Neuronal stem cell (in vitro differentiated cells): ENCODE results near the gene STAM.

ENCODE experiments used
- DNase-seq: peaks from one replicate; pipeline ENCODE4 v3.0.0-alpha.2; 2013; ENCODE audit warnings: low spot score
- H2AFZ ChIP-seq: one replicate; pipeline ENCODE4 v1.6.1; 2013; ENCODE audit warnings: mild to moderate bottlenecking, low read length, inconsistent platforms
- H2AK5ac ChIP-seq: 2 replicates; pipeline ENCODE4 v1.6.1; 2013; ENCODE audit warnings: low read depth, mild to moderate bottlenecking, inconsistent platforms, low read length, moderate library complexity, mixed read lengths
- H2BK120ac ChIP-seq: 2 replicates; pipeline ENCODE4 v1.6.1; 2013; ENCODE audit warnings: low read depth, mild to moderate bottlenecking, inconsistent platforms, low read length, moderate library complexity, mixed read lengths
- H2BK12ac ChIP-seq: one replicate; pipeline ENCODE4 v1.6.1; 2013; ENCODE audit warnings: low read length, inconsistent platforms
- H2BK15ac ChIP-seq: 2 replicates; pipeline ENCODE4 v1.6.1; 2013; ENCODE audit warnings: mild to moderate bottlenecking, low read length, inconsistent platforms, mixed read lengths
- H2BK5ac ChIP-seq: one replicate; pipeline ENCODE4 v1.6.1; 2013; ENCODE audit warnings: inconsistent platforms, mild to moderate bottlenecking, low read length, moderate library complexity
- H3K14ac ChIP-seq: one replicate; pipeline ENCODE4 v1.6.1; 2013; ENCODE audit warnings: low read length, inconsistent platforms
- H3K18ac ChIP-seq: 2 replicates; pipeline ENCODE4 v1.6.1; 2013; ENCODE audit warnings: low read length, inconsistent platforms
- H3K23ac ChIP-seq: 2 replicates; pipeline ENCODE4 v1.6.1; 2013; ENCODE audit warnings: low read depth, mild to moderate bottlenecking, mixed read lengths, low read length, inconsistent platforms; ENCODE audit not compliant: poor library complexity
- H3K27ac ChIP-seq: replicated peaks from 3 replicates; pipeline ENCODE4 v1.5.1; 2013; ENCODE audit warnings: low read length, inconsistent platforms
- H3K27me3 ChIP-seq, 3 experiments: 2 replicates each; pipeline ENCODE4 v1.6.1; 2013; ENCODE audit warnings: low read length in 3 of 3, mild to moderate bottlenecking in 2 of 3, inconsistent platforms in 1 of 3, low read depth in 1 of 3, mixed read lengths in 1 of 3, moderate library complexity in 1 of 3; ENCODE audit not compliant: control insufficient read depth in 3 of 3, insufficient read depth in 3 of 3
- H3K36me3 ChIP-seq, 2 donors: replicated peaks in 1 of 2; 2 replicates each; pipeline ENCODE4 v1.6.1; 2013; ENCODE audit warnings: low read length in 2 of 2; ENCODE audit not compliant: control insufficient read depth in 2 of 2, insufficient read depth in 2 of 2
- H3K4ac ChIP-seq: 2 replicates; pipeline ENCODE4 v1.6.1; 2013; ENCODE audit warnings: inconsistent platforms, mild to moderate bottlenecking, low read length, moderate library complexity
- H3K4me1 ChIP-seq, 2 donors: 1 replicate in 1 of 2; 2 replicates in 1 of 2; pipeline ENCODE4 v1.6.1; 2013; ENCODE audit warnings: low read length in 2 of 2, low read depth in 1 of 2; ENCODE audit not compliant: control insufficient read depth in 2 of 2, insufficient read depth in 1 of 2
- H3K4me2 ChIP-seq: one replicate; pipeline ENCODE4 v1.6.1; 2013; ENCODE audit warnings: mild to moderate bottlenecking, low read length, inconsistent platforms; ENCODE audit not compliant: insufficient read depth, poor library complexity, severe bottlenecking
- H3K4me3 ChIP-seq, 2 donors: 2 replicates each; pipeline ENCODE4 v1.5.1; 2013; ENCODE audit warnings: low read length in 2 of 2, mild to moderate bottlenecking in 2 of 2, inconsistent platforms in 1 of 2, moderate library complexity in 1 of 2
- H3K79me1 ChIP-seq: one replicate; pipeline ENCODE4 v1.6.1; 2013; ENCODE audit warnings: low read depth, mild to moderate bottlenecking, inconsistent platforms, low read length, moderate library complexity
- H3K9ac ChIP-seq: one replicate; pipeline ENCODE4 v1.6.1; 2013; ENCODE audit warnings: mild to moderate bottlenecking, low read depth, low read length, inconsistent platforms; ENCODE audit not compliant: poor library complexity
- H3K9me3 ChIP-seq, 2 donors: replicated peaks in 1 of 2; 2 replicates each; pipeline versions ENCODE3 to v1.6.1; 2013; ENCODE audit warnings: low read length in 2 of 2, mild to moderate bottlenecking in 2 of 2, inconsistent platforms in 1 of 2, low read depth in 1 of 2, mixed read lengths in 1 of 2, moderate library complexity in 1 of 2; ENCODE audit not compliant: control insufficient read depth in 2 of 2, insufficient read depth in 1 of 2
- H4K8ac ChIP-seq: one replicate; pipeline ENCODE4 v1.6.1; 2013; ENCODE audit warnings: low read depth, mild to moderate bottlenecking, inconsistent platforms, low read length, moderate library complexity
- H4K91ac ChIP-seq: one replicate; pipeline ENCODE4 v1.6.1; 2013; ENCODE audit warnings: low read length, low read depth, mild to moderate bottlenecking, inconsistent platforms; ENCODE audit not compliant: poor library complexity
- WGBS, 2 donors: extraction: QIAGEN DNeasy Blood & Tissue Kit; methylation state at CpG; one replicate each; pipeline ENCODE4 v1.1.7; 2013; ENCODE audit warnings: missing lambda C conversion rate in 2 of 2, mixed read lengths in 1 of 2; ENCODE audit not compliant: insufficient read length in 2 of 2, insufficient replicate concordance in 1 of 2; ENCODE audit errors: extremely low coverage in 2 of 2; 5-methylcytosine and 5-hydroxymethylcytosine counted together

STAM gene

DNA sequence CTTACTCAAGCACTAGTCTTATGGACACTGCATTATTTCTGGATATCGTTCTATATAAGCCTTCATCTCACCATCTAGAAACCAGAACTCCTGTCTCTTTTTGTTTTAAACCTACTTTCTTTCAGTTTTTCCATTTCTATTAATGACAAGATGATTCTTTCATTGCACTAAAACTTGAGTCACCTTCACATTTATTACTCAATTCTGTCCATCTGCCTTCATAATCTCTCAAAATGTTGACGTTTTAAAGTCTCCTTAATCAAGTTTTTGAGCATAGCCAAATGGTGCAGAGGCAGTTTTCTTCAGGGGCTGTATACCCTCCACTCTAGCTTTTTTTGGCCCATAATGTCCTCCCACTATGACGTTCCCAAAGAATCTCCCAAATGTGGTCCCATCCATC is 17.6 kb downstream of the STAM start:
- Histone ChIP-seq H2BK5ac (no peak overlapping the region), H4K91ac (no peak overlapping the region), H4K8ac (no peak overlapping the region), H3K36me3 (peaks cover 1 to 30% of the 10 kb centered on the region in 2 donors), H3K79me1 (peaks cover 3% of the 10 kb centered on the region), H2AK5ac (no peak overlapping the region), H2BK15ac (no peak overlapping the region), H2BK120ac (no peak overlapping the region), H2BK12ac (no peak overlapping the region), H3K4me2 (no peak overlapping the region), H3K4me1 (no peaks in the 10 kb centered on the region), H3K4ac (no peak overlapping the region), H3K23ac (no peak overlapping the region), H3K9ac (no peak overlapping the region), H3K27ac (no peak overlapping the region), H3K14ac (no peak overlapping the region), H3K18ac (no peak overlapping the region), H2AFZ (no peak overlapping the region), H3K27me3 (no peaks in the 10 kb centered on the region), H3K4me3 (no peak overlapping the region), H3K9me3 (peaks cover 0 to 12% of the 10 kb centered on the region in 2 donors)
- no CpG with 5 or more reads among the region's 3 CpGs for WGBS, 2 donors
- no peak for DNase-seq

DNA sequence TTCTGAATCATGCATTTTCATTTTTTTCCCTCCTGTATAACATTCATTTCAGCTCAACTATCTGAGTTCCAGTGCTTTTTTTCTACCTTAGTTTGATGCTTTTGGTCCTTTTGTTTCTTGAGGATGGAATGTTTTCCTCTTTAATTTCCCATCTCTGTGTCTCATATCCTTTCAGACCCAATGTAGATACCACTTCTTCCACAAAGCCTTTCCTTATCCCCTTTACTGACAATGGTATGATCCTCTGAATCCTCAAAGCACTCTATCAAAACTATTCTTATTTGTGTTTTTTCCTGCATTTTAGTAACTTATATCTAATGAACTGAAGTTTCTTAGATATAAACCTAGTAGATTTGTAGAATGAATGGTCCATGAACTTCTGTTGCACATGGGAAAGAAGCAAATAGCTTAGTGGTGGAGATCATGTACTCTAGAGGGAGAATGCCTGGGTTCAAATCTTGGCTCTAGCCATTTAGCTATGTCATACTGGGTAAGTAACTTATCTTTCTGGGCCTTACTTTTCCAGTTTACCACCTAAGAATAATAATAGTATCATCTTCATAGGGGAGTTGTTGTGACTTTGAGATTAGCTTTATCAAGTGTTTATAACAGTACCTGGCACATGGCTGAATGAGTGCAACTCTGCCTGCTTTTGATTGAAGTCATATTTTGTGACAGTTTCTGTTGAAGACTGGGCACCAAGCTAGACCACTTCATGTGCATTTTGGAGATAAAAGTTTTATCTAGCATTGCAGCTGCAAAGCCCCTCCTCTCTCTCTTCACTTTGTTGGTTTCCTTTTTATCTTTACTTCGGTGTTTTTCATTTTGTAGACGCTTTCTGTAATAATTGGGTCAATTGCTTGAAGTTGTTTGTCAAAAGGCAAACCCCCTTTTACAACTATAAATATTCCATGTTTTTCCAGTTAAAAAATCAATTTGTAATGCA is 18.5 kb downstream of the STAM start:
- Histone ChIP-seq H2BK15ac (no peak overlapping the region), H2AK5ac (no peak overlapping the region), H3K4me2 (no peak overlapping the region), H2AFZ (no peak overlapping the region), H3K23ac (no peak overlapping the region), H3K27ac (no peak overlapping the region), H2BK5ac (no peak overlapping the region), H4K8ac (no peak overlapping the region), H3K27me3 (no peaks in the 10 kb centered on the region), H3K18ac (no peak overlapping the region), H3K9ac (no peak overlapping the region), H3K36me3 (peaks cover 1 to 30% of the 10 kb centered on the region in 2 donors), H3K4me3 (no peak overlapping the region), H2BK12ac (no peak overlapping the region), H3K9me3 (peaks cover 0 to 5% of the 10 kb centered on the region in 2 donors), H2BK120ac (no peak overlapping the region), H3K4me1 (no peaks in the 10 kb centered on the region), H4K91ac (no peak overlapping the region), H3K14ac (no peak overlapping the region), H3K79me1 (peaks cover 3% of the 10 kb centered on the region), H3K4ac (no peak overlapping the region)
- DNase-seq, result no peak
- WGBS, 2 donors, result no CpG with 5 or more reads among the region's 2 CpGs

GRCh38 chr10:17663450-17663849 is 19.5 kb downstream of the STAM start:
- H4K91ac ChIP-seq, result no peak overlapping the region
- no peaks in the 10 kb centered on the region for H3K27me3 ChIP-seq
- peaks cover 0 to 2% of the 10 kb centered on the region in 2 donors for H3K9me3 ChIP-seq
- H3K4ac ChIP-seq, result no peak overlapping the region
- no peak overlapping the region for H3K18ac ChIP-seq
- H3K4me3 ChIP-seq, result no peak overlapping the region
- H2BK5ac ChIP-seq, result no peak overlapping the region
- no peak overlapping the region for H2AFZ ChIP-seq
- H2BK12ac ChIP-seq, result no peak overlapping the region
- H4K8ac ChIP-seq, result no peak overlapping the region
- peaks cover 1 to 30% of the 10 kb centered on the region in 2 donors for H3K36me3 ChIP-seq
- H2BK120ac ChIP-seq, result no peak overlapping the region
- no peak overlapping the region for H3K23ac ChIP-seq
- no peak overlapping the region for H3K4me2 ChIP-seq
- no peak overlapping the region for H3K27ac ChIP-seq
- no peaks in the 10 kb centered on the region for H3K4me1 ChIP-seq
- no peak for DNase-seq
- peaks cover 3% of the 10 kb centered on the region for H3K79me1 ChIP-seq
- WGBS, 2 donors, result no CpG with 5 or more reads among the region's 1 CpG
- no peak overlapping the region for H2AK5ac ChIP-seq
- H3K9ac ChIP-seq, result no peak overlapping the region
- H3K14ac ChIP-seq, result no peak overlapping the region
- H2BK15ac ChIP-seq, result no peak overlapping the region

- H2AK5ac ChIP-seq, result no peak overlapping the region
- no peak overlapping the region for H2BK120ac ChIP-seq
- no peaks in the 10 kb centered on the region for H3K27me3 ChIP-seq
- peaks cover 0 to 2% of the 10 kb centered on the region in 2 donors for H3K9me3 ChIP-seq
- no CpG with 5 or more reads among the region's 4 CpGs for WGBS, 2 donors
- no peak overlapping the region for H3K4me3 ChIP-seq
- no peak overlapping the region for H3K4ac ChIP-seq
- no peak overlapping the region for H3K23ac ChIP-seq
- no peak overlapping the region for H3K9ac ChIP-seq
- no peak overlapping the region for H2BK15ac ChIP-seq
- H3K18ac ChIP-seq, result no peak overlapping the region
- DNase-seq, result no peak
- H3K4me2 ChIP-seq, result no peak overlapping the region
- no peak overlapping the region for H4K91ac ChIP-seq
- no peak overlapping the region for H3K27ac ChIP-seq
- peaks cover 1 to 23% of the 10 kb centered on the region in 2 donors for H3K36me3 ChIP-seq
- no peak overlapping the region for H3K14ac ChIP-seq
- H2BK5ac ChIP-seq, result no peak overlapping the region
- no peaks in the 10 kb centered on the region for H3K4me1 ChIP-seq
- no peak overlapping the region for H4K8ac ChIP-seq
- H3K79me1 ChIP-seq, result no peaks in the 10 kb centered on the region
- no peak overlapping the region for H2AFZ ChIP-seq
- H2BK12ac ChIP-seq, result no peak overlapping the region
Observed at GRCh38 chr10:17665747-17666146, 21.8 kb downstream of the STAM start.
